CD14-positive monocyte (primary cell): ENCODE measurements around the gene EPHA4. TPM values are rescaled to one million over a fixed set of nuclear protein-coding genes. Genes with fewer than 3 reads are reported as not detected.

Source experiments
- DNase-seq, 3 donors: peaks; one replicate each; pipeline ENCODE4 v3.0.0-alpha.2; 2011 to 2022
- H2AFZ ChIP-seq: 2 replicates; pipeline ENCODE4 v1.6.0; 2012; ENCODE audit warnings: mild to moderate bottlenecking, low read depth, low read length, inconsistent platforms; ENCODE audit not compliant: insufficient read depth, poor library complexity, severe bottlenecking
- H3K27ac ChIP-seq, 2 donors: 1 replicate in 1 of 2; 2 replicates in 1 of 2; pipeline ENCODE4 v1.5.1; 2012 to 2013; ENCODE audit warnings: low read length in 2 of 2, control low read depth in 1 of 2, inconsistent platforms in 1 of 2, low read depth in 1 of 2, mild to moderate bottlenecking in 1 of 2
- H3K27me3 ChIP-seq, 2 donors: one replicate each; pipeline versions ENCODE4 v1.6.0 to v1.6.1; 2011 to 2013; ENCODE audit warnings: low read length in 2 of 2; ENCODE audit not compliant: control insufficient read depth in 2 of 2, insufficient read depth in 2 of 2
- H3K36me3 ChIP-seq, 2 donors: replicated peaks in 1 of 2; 1 replicate in 1 of 2; 2 replicates in 1 of 2; pipeline versions ENCODE4 v1.5.1 to v1.6.1; 2012 to 2013; ENCODE audit warnings: low read length in 2 of 2, control low read depth in 1 of 2, inconsistent platforms in 1 of 2, mild to moderate bottlenecking in 1 of 2; ENCODE audit not compliant: insufficient read depth in 2 of 2, control insufficient read depth in 1 of 2
- H3K4me1 ChIP-seq, 2 donors: 1 replicate in 1 of 2; 2 replicates in 1 of 2; pipeline versions ENCODE4 v1.5.1 to v1.6.1; 2012 to 2013; ENCODE audit warnings: low read length in 2 of 2, control low read depth in 1 of 2, inconsistent platforms in 1 of 2, mild to moderate bottlenecking in 1 of 2, moderate library complexity in 1 of 2; ENCODE audit not compliant: insufficient read depth in 2 of 2, control insufficient read depth in 1 of 2
- H3K4me2 ChIP-seq: replicated peaks from 2 replicates; pipeline ENCODE3; 2012; ENCODE audit warnings: low read length, moderate library complexity, mild to moderate bottlenecking; ENCODE audit not compliant: poor library complexity, severe bottlenecking; ENCODE audit errors: extremely low read depth
- H3K4me3 ChIP-seq, 3 experiments: fragments of 200-600 bp in 1 of 3; sonication (generic) in 1 of 3; replicated peaks in 1 of 3; 1 replicate in 2 of 3; 2 replicates in 1 of 3; pipeline ENCODE4 v1.5.1; 2011 to 2013; ENCODE audit warnings: low read length in 3 of 3, mild to moderate bottlenecking in 3 of 3, control low read depth in 2 of 3, low read depth in 2 of 3, inconsistent platforms in 1 of 3, moderate library complexity in 1 of 3
- H3K79me2 ChIP-seq: 2 replicates; pipeline ENCODE4 v1.6.0; 2012; ENCODE audit warnings: mild to moderate bottlenecking, control low read depth, inconsistent platforms, low read length, moderate library complexity; ENCODE audit not compliant: insufficient read depth
- H3K9ac ChIP-seq: 2 replicates; pipeline ENCODE4 v1.6.0; 2017; ENCODE audit warnings: low read length, mild to moderate bottlenecking; ENCODE audit not compliant: insufficient read depth, poor library complexity, severe bottlenecking
- H3K9me3 ChIP-seq, 2 donors: replicated peaks in 1 of 2; 1 replicate in 1 of 2; 2 replicates in 1 of 2; pipeline versions ENCODE4 v1.5.1 to v1.6.1; 2012 to 2013; ENCODE audit warnings: low read length in 2 of 2, control low read depth in 1 of 2; ENCODE audit not compliant: control insufficient read depth in 1 of 2, insufficient read depth in 1 of 2
- H4K20me1 ChIP-seq: 2 replicates; pipeline ENCODE4 v1.6.0; 2012; ENCODE audit warnings: mild to moderate bottlenecking, low read length, control low read depth, moderate library complexity; ENCODE audit not compliant: insufficient read depth
- H3K27ac Mint-ChIP-seq, 7 donors: one replicate each; pipeline ENCODE4 v1.8.0; 2020; ENCODE audit warnings: mild to moderate bottlenecking in 7 of 7, mixed read lengths in 7 of 7, moderate library complexity in 6 of 7, inconsistent platforms in 2 of 7
- H3K27me3 Mint-ChIP-seq, 3 donors: one replicate each; pipeline ENCODE4 v1.8.0; 2021 to 2022; ENCODE audit warnings: low read depth in 3 of 3, mild to moderate bottlenecking in 3 of 3, mixed read lengths in 3 of 3, moderate library complexity in 3 of 3, inconsistent platforms in 1 of 3
- H3K36me3 Mint-ChIP-seq, 2 donors: one replicate each; pipeline ENCODE4 v1.8.0; 2020; ENCODE audit warnings: mixed read lengths in 2 of 2, inconsistent platforms in 1 of 2, mild to moderate bottlenecking in 1 of 2
- H3K4me1 Mint-ChIP-seq: one replicate; pipeline ENCODE4 v1.8.0; 2020; ENCODE audit warnings: mild to moderate bottlenecking, mixed read lengths
- H3K4me3 Mint-ChIP-seq, 2 donors: one replicate each; pipeline ENCODE4 v1.8.0; 2020; ENCODE audit warnings: mild to moderate bottlenecking in 2 of 2, mixed read lengths in 2 of 2, moderate library complexity in 1 of 2
- H3K9me3 Mint-ChIP-seq, 7 donors: one replicate each; pipeline ENCODE4 v1.8.0; 2020 to 2022; ENCODE audit warnings: mixed read lengths in 7 of 7, mild to moderate bottlenecking in 6 of 7, moderate library complexity in 6 of 7, inconsistent platforms in 2 of 7
- WGBS: methylation state at CpG from one replicate; pipeline ENCODE4 v1.1.5; 2013; ENCODE audit warnings: missing lambda C conversion rate; ENCODE audit not compliant: insufficient coverage; 5-methylcytosine and 5-hydroxymethylcytosine counted together
- intact Hi-C, 2 donors: fragments of 100-400 bp; cut with micrococcal nuclease; formaldehyde crosslinking; loops; one replicate each; pipeline versions ENCODE4 v1.15.0 to v1.15.1; 2023
- polyA plus RNA-seq, 3 donors: library from polyadenylated mRNA; depleted of rRNA in 1 of 3; unstranded in 2 of 3; stranded (reverse) in 1 of 3; fragments of 300-500 nt in 2 of 3; fragments of >200 nt in 1 of 3; fragmentation: Illumina TruSeq in 2 of 3; gene quantifications; 1 replicate in 2 of 3; 2 replicates in 1 of 3; pipeline ENCODE4 v1.2.3, GENCODE V29; 2012 to 2021
- TF ChIP-seq, protein P1 (sequence below): fragments of 200-600 bp; IDR thresholded peaks from one replicate; pipeline ENCODE4 v1.8.0; 2022; ENCODE audit warnings: antibody characterized with exemption, mild to moderate bottlenecking

Gene EPHA4
- polyA plus RNA-seq, 3 donors, result 0.15 to 0.31 TPM; not detected in 1

GRCh38 chr2:221478485-221478863 lies 93.6 kb downstream of the EPHA4 start:
- Mint-ChIP-seq H3K9me3 (peaks cover 0 to 4% (median 1%) of the 10 kb centered on the region in 7 donors), H3K4me1 (no peaks in the 10 kb centered on the region), H3K27me3 (peaks cover 0 to 2% (median 0%) of the 10 kb centered on the region in 3 donors), H3K36me3 (no peaks in the 10 kb centered on the region), H3K27ac (no peak overlapping the region), H3K4me3 (no peak overlapping the region)
- Histone ChIP-seq H3K79me2 (no peaks in the 10 kb centered on the region), H3K36me3 (no peaks in the 10 kb centered on the region), H3K9me3 (no peaks in the 10 kb centered on the region), H3K4me2 (no peak overlapping the region), H3K4me3 (no peak overlapping the region), H3K9ac (no peak overlapping the region), H3K27ac (no peak overlapping the region), H3K27me3 (no peaks in the 10 kb centered on the region), H2AFZ (no peak overlapping the region), H3K4me1 (no peaks in the 10 kb centered on the region), H4K20me1 (no peaks in the 10 kb centered on the region)
- TF ChIP-seq, protein P1, sequence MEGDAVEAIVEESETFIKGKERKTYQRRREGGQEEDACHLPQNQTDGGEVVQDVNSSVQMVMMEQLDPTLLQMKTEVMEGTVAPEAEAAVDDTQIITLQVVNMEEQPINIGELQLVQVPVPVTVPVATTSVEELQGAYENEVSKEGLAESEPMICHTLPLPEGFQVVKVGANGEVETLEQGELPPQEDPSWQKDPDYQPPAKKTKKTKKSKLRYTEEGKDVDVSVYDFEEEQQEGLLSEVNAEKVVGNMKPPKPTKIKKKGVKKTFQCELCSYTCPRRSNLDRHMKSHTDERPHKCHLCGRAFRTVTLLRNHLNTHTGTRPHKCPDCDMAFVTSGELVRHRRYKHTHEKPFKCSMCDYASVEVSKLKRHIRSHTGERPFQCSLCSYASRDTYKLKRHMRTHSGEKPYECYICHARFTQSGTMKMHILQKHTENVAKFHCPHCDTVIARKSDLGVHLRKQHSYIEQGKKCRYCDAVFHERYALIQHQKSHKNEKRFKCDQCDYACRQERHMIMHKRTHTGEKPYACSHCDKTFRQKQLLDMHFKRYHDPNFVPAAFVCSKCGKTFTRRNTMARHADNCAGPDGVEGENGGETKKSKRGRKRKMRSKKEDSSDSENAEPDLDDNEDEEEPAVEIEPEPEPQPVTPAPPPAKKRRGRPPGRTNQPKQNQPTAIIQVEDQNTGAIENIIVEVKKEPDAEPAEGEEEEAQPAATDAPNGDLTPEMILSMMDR, result no peak
- no peak for DNase-seq
- intact Hi-C loops, result no loop called here
- no CpG with 5 or more reads among the region's 2 CpGs for WGBS

DNA sequence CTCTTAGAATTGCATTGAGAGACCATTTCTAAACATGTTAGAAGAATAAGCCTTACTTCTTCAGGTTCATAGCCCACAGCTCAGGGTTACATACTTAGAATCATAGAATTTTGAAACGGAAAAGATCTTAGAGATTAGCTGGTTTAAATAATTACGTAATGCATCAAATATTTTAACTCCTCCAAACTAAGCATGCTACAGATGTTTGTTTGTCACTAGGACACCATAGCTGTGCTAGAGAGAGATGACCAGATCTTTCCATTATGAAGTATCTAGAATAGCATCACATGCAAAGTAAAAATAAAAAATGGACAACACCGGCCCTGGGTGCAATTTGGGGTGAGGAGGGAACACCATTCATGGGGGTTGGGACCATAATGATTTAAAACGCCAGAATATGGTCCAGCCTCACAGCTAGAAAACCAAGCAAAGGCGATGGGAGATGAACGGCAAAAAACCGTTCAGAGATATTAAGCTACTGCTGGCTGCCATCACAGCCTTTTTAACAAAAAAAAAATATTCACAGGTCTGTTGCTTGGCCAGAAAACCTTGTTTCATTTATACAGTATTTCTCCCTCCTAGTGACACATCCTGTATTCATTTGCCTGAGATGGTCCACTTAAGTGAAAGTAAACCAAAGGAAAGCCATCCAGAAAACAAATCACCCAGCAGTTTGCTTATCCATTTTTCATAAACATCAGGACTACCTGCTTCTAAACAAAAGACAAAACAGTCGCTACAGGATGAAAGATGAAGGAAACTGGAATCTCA lies 94.2 kb downstream of the EPHA4 start:
- no peak overlapping the region for H3K4me2 ChIP-seq
- Mint-ChIP-seq H3K27ac (no peak overlapping the region), H3K36me3 (no peaks in the 10 kb centered on the region), H3K9me3 (peaks cover 0 to 5% (median under 1%) of the 10 kb centered on the region in 7 donors), H3K4me3 (no peak overlapping the region), H3K4me1 (no peaks in the 10 kb centered on the region), H3K27me3 (peaks cover 0 to 2% (median 0%) of the 10 kb centered on the region in 3 donors)
- no peaks in the 10 kb centered on the region for H3K36me3 ChIP-seq
- H4K20me1 ChIP-seq, result no peaks in the 10 kb centered on the region
- TF ChIP-seq, protein P1, result no peak
- no peaks in the 10 kb centered on the region for H3K4me1 ChIP-seq
- no peak overlapping the region for H3K4me3 ChIP-seq
- 73% methylated on average over 4 of the region's 8 CpGs for WGBS
- DNase-seq, result no peak
- no peaks in the 10 kb centered on the region for H3K9me3 ChIP-seq
- intact Hi-C loops, result no loop called here
- H3K9ac ChIP-seq, result no peak overlapping the region
- H2AFZ ChIP-seq, result no peak overlapping the region
- no peaks in the 10 kb centered on the region for H3K27me3 ChIP-seq
- no peak overlapping the region for H3K27ac ChIP-seq
- no peaks in the 10 kb centered on the region for H3K79me2 ChIP-seq
